ENCODE results near the gene LRRC4. TPM values are rescaled to one million over a fixed set of nuclear protein-coding genes. Genes with fewer than 3 reads are reported as not detected.

LRRC4 gene
- total and polyA plus RNA-seq, 5 donors from 2014 or later = 0.06 TPM; not detected in 4

DNA sequence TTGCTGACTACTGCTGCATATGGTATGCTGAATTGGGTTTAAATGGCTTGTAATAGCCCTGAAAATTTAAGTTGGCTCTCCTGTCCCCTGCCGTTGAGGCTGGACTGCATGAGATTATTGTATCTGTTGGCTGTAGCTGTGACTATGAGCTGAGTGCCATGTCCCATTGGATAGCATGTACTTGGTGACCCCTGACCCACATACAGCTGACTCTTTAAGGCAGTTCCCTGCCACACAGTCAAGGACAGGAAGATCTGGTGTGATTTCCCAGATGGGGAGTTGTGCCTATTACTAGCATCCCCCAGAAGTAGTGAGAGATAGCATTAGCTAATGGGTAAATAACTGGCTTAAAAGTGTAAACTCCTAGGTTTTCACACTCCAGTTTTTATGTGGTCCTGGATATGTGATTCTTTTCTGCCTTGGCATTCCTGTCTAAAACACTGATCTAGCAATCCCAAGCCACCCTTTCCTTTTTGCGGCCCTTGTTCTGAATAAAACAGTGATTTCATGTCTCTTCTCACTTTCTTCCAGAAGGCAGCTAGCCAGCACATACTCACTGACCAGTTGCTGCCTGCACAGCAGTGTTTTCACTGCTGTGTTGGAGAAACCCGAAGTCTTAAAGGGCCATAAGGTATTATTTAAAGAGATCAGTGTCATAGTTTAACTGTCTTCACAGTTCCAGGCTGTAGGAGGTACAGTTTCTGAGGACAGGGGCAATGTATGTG, 35.9 kb downstream of the LRRC4 start:
- Histone ChIP-seq H3K4me1 (ENCODE audit: control insufficient read depth, insufficient read depth, low read length, poor library complexity, severe bottlenecking) (no peaks in the 10 kb centered on the region), H3K27me3 (ENCODE audit: control insufficient read depth, insufficient read depth, low read length) (no peaks in the 10 kb centered on the region), H3K36me3 (ENCODE audit: control insufficient read depth, insufficient read depth, low read length) (peaks cover 31% of the 10 kb centered on the region), H3K9me3 (ENCODE audit: control insufficient read depth in 2 of 2, low read length in 2 of 2) (no peaks in the 10 kb centered on the region), H3K27ac (ENCODE audit: insufficient read depth, low read length, poor library complexity, severe bottlenecking) (no peak overlapping the region), H3K4me3 (ENCODE audit: low read depth, low read length) (no peak overlapping the region)
- ATAC-seq (ENCODE audit: low read depth in 2 of 2) (no peak), DNase-seq (no peak)
- Mint-ChIP-seq H3K36me3 (peaks cover 64% of the 10 kb centered on the region), H3K27ac (no peak overlapping the region), H3K4me3 (no peak overlapping the region), H3K27me3 (no peaks in the 10 kb centered on the region), H3K4me1 (peaks cover 0 to 5% (median 0%) of the 10 kb centered on the region in 4 donors), H3K9me3 (no peaks in the 10 kb centered on the region)

DNA sequence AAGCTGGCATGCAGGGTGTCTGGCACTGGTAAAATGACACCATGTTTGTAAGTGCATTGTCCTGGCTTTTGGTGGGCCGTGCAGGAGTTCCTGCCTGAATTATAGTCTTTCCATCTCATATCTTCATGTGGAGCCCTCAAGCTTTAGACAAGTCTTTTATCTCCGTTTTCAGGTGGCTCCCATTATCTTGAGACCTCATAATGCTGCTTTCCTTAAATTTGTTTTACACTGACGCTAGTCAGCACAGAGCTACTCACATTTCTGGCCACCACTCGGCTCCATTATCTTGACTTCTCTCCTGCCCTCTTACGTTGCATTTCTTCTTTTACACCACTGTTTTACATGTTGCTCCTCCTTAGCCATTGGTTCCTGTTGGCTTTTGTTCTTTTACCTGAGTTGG, 37.2 kb downstream of the LRRC4 start:
- H3K9me3 Mint-ChIP-seq = no peaks in the 10 kb centered on the region
- H3K27ac Mint-ChIP-seq = no peak overlapping the region
- peaks cover 30% of the 10 kb centered on the region for H3K36me3 ChIP-seq (ENCODE audit: control insufficient read depth, insufficient read depth, low read length)
- H3K36me3 Mint-ChIP-seq = peaks cover 60% of the 10 kb centered on the region
- ATAC-seq (ENCODE audit: low read depth in 2 of 2) (no peak), DNase-seq (no peak)
- no peaks in the 10 kb centered on the region for H3K9me3 ChIP-seq (ENCODE audit: control insufficient read depth in 2 of 2, low read length in 2 of 2)
- no peaks in the 10 kb centered on the region for H3K27me3 Mint-ChIP-seq
- H3K27me3 ChIP-seq (ENCODE audit: control insufficient read depth, insufficient read depth, low read length) = no peaks in the 10 kb centered on the region
- no peak overlapping the region for H3K4me3 Mint-ChIP-seq
- no peaks in the 10 kb centered on the region for H3K4me1 ChIP-seq (ENCODE audit: control insufficient read depth, insufficient read depth, low read length, poor library complexity, severe bottlenecking)
- no peak overlapping the region for H3K4me3 ChIP-seq (ENCODE audit: low read depth, low read length)
- peaks cover 0 to 1% (median 0%) of the 10 kb centered on the region in 4 donors for H3K4me1 Mint-ChIP-seq
- no peak overlapping the region for H3K27ac ChIP-seq (ENCODE audit: insufficient read depth, low read length, poor library complexity, severe bottlenecking)

DNA sequence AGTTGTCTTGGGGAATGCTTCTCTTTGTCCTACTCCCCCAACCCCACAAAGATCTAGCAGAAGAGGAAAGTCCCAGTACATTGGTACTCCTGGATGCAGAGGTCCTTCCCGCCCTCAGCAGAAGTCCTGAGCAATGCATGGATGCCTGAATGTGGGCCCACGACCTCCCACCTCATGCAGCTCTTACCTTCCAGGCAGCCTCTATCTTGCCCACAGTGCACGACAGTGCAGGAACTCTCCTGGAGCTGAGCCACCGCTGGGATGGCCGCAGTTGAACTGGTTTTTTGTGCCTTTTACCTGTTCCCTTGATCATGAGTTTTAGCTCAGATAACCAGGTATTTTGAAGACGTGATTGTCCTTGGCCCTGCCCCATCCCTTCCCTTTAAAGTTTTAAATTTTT, 37.9 kb downstream of the LRRC4 start:
- Histone ChIP-seq H3K4me1 (ENCODE audit: control insufficient read depth, insufficient read depth, low read length, poor library complexity, severe bottlenecking) (no peaks in the 10 kb centered on the region), H3K27ac (ENCODE audit: insufficient read depth, low read length, poor library complexity, severe bottlenecking) (no peak overlapping the region), H3K4me3 (ENCODE audit: low read depth, low read length) (no peak overlapping the region), H3K9me3 (ENCODE audit: control insufficient read depth in 2 of 2, low read length in 2 of 2) (no peaks in the 10 kb centered on the region), H3K36me3 (ENCODE audit: control insufficient read depth, insufficient read depth, low read length) (peaks cover 29% of the 10 kb centered on the region), H3K27me3 (ENCODE audit: control insufficient read depth, insufficient read depth, low read length) (no peaks in the 10 kb centered on the region)
- H3K36me3 Mint-ChIP-seq = peaks cover 56% of the 10 kb centered on the region
- H3K4me1 Mint-ChIP-seq = no peaks in the 10 kb centered on the region
- no peak overlapping the region for H3K27ac Mint-ChIP-seq
- ATAC-seq (ENCODE audit: low read depth in 2 of 2) (no peak), DNase-seq (no peak)
- H3K4me3 Mint-ChIP-seq = no peak overlapping the region
- H3K27me3 Mint-ChIP-seq = no peaks in the 10 kb centered on the region
- H3K9me3 Mint-ChIP-seq = no peaks in the 10 kb centered on the region

DNA sequence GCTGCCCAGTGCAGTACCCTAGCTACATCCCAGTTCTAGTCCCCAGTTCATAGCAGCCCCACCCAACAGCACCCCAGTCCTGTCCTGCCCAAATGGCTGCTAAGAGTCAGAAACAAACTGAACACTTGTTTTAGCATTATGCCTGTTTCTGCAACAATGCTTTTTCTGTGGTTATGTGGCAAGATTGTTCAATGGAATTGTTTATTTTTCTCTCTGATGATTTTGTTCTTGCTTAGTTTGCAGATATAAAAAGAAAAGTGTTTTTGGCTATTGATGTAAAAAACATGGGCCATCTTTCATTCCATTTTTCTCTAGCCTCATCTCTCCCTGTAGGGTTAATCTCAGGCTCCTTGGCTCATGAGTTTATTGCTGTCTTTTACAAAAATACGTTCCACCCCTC, 42.5 kb downstream of the LRRC4 start:
- H3K27me3 ChIP-seq (ENCODE audit: control insufficient read depth, insufficient read depth, low read length) = no peaks in the 10 kb centered on the region
- no peak overlapping the region for H3K27ac ChIP-seq (ENCODE audit: insufficient read depth, low read length, poor library complexity, severe bottlenecking)
- no peak for DNase-seq
- Mint-ChIP-seq H3K4me3 (no peak overlapping the region), H3K9me3 (no peaks in the 10 kb centered on the region), H3K36me3 (peaks cover 31% of the 10 kb centered on the region), H3K4me1 (peaks cover 0 to 8% (median 3%) of the 10 kb centered on the region in 4 donors), H3K27ac (no peak overlapping the region), H3K27me3 (no peaks in the 10 kb centered on the region)
- H3K9me3 ChIP-seq (ENCODE audit: control insufficient read depth in 2 of 2, low read length in 2 of 2) = no peaks in the 10 kb centered on the region
- H3K36me3 ChIP-seq (ENCODE audit: control insufficient read depth, insufficient read depth, low read length) = peaks cover 22% of the 10 kb centered on the region
- H3K4me1 ChIP-seq (ENCODE audit: control insufficient read depth, insufficient read depth, low read length, poor library complexity, severe bottlenecking) = no peaks in the 10 kb centered on the region
- no peak overlapping the region for H3K4me3 ChIP-seq (ENCODE audit: low read depth, low read length)
- ATAC-seq (ENCODE audit: low read depth in 2 of 2) = no peak

DNA sequence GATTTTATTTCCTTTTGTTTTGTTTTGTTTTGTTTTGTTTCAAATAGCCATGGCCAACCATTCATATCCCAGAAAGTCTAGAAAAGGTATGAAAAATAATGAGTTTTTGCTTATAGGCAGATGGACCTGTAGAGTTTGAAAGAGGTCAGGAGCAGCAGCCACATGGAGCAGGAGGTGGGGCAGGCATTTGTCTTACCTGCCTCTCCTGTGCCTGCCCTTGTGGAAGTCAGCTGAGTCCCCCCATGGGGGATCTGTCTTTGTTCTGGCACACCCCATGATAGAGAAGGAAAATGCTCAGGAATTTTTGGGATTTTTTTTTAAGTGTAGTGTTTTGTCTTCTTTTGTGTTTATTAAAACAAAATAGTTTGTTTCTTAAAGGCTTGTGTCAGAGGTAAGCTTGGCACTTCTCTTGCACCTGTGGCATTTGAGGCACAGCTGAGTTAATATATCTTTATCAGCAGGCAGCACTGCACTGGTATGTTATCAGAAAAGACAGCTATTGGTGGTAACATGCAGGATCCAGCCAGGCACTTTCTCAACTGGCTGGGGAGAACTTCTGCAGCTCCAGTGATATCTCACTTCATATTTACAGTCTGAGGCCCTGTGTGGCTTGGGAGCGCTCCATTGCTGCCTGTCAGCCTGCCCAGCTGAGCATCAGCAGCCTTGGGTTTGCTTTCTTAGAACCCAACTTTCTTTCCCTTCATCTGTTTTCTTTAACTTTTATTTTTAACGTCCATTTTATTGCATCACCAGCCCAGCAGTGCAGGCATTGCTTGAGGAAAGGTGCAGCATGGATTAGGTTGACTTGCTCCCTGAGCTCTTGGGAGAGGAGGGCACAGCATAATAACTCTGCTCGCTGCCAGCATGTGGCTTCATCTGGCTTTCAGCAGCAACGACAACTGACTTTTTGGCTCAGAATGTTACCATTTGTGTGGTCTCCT, 44.4 kb downstream of the LRRC4 start:
- H3K4me3 Mint-ChIP-seq = no peak overlapping the region
- H3K9me3 ChIP-seq (ENCODE audit: control insufficient read depth in 2 of 2, low read length in 2 of 2) = no peaks in the 10 kb centered on the region
- H3K4me3 ChIP-seq (ENCODE audit: low read depth, low read length) = no peak overlapping the region
- no peak overlapping the region for H3K27ac ChIP-seq (ENCODE audit: insufficient read depth, low read length, poor library complexity, severe bottlenecking)
- no peak for DNase-seq
- no peaks in the 10 kb centered on the region for H3K9me3 Mint-ChIP-seq
- no peaks in the 10 kb centered on the region for H3K27me3 ChIP-seq (ENCODE audit: control insufficient read depth, insufficient read depth, low read length)
- H3K27ac Mint-ChIP-seq = peak overlapping the region in 2 of 3 donors; percentile 27 to 33
- H3K4me1 ChIP-seq (ENCODE audit: control insufficient read depth, insufficient read depth, low read length, poor library complexity, severe bottlenecking) = no peaks in the 10 kb centered on the region
- peaks cover 21% of the 10 kb centered on the region for H3K36me3 Mint-ChIP-seq
- peaks cover 9% of the 10 kb centered on the region for H3K36me3 ChIP-seq (ENCODE audit: control insufficient read depth, insufficient read depth, low read length)
- no peaks in the 10 kb centered on the region for H3K27me3 Mint-ChIP-seq
- no peak for ATAC-seq (ENCODE audit: low read depth in 2 of 2)
- peaks cover 5 to 13% (median 8%) of the 10 kb centered on the region in 4 donors for H3K4me1 Mint-ChIP-seq

DNA sequence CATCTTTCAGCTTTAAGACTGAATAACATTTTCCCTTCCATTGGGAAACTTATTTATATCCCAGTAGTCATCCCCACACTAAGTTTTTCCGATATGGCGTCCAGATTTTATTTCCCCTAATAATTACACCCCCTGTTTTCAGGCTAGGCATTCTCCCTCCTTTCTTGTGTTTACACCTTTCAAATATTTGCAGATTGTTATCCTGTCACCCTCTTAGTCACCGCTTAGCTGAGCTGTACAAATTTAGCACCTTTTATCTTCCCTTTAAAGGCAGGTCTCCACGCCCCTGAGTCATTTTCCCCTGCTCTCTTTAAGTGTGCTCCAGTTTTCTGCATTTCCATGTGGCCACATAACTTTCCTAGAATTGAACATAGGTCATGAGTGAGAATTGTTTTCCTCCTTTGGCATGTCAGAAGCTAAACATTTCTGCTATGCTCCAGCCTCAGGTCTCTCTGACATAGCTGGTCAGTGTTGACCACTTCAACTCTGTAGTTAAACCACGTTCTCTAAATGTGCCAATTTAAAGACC, 47.4 kb downstream of the LRRC4 start:
- Histone ChIP-seq H3K4me1 (ENCODE audit: control insufficient read depth, insufficient read depth, low read length, poor library complexity, severe bottlenecking) (no peaks in the 10 kb centered on the region), H3K27ac (ENCODE audit: insufficient read depth, low read length, poor library complexity, severe bottlenecking) (no peak overlapping the region), H3K27me3 (ENCODE audit: control insufficient read depth, insufficient read depth, low read length) (no peaks in the 10 kb centered on the region), H3K36me3 (ENCODE audit: control insufficient read depth, insufficient read depth, low read length) (peaks cover 4% of the 10 kb centered on the region), H3K4me3 (ENCODE audit: low read depth, low read length) (no peak overlapping the region), H3K9me3 (ENCODE audit: control insufficient read depth in 2 of 2, low read length in 2 of 2) (peaks cover 3 to 5% of the 10 kb centered on the region in 2 experiments)
- peaks cover 0 to 7% (median 1%) of the 10 kb centered on the region in 7 donors for H3K9me3 Mint-ChIP-seq
- no peak for ATAC-seq (ENCODE audit: low read depth in 2 of 2)
- H3K4me3 Mint-ChIP-seq = no peak overlapping the region
- no peaks in the 10 kb centered on the region for H3K27me3 Mint-ChIP-seq
- no peak overlapping the region for H3K27ac Mint-ChIP-seq
- H3K4me1 Mint-ChIP-seq = peaks cover 8 to 23% (median 18%) of the 10 kb centered on the region in 4 donors
- peaks cover 18% of the 10 kb centered on the region for H3K36me3 Mint-ChIP-seq
- DNase-seq = no peak

DNA sequence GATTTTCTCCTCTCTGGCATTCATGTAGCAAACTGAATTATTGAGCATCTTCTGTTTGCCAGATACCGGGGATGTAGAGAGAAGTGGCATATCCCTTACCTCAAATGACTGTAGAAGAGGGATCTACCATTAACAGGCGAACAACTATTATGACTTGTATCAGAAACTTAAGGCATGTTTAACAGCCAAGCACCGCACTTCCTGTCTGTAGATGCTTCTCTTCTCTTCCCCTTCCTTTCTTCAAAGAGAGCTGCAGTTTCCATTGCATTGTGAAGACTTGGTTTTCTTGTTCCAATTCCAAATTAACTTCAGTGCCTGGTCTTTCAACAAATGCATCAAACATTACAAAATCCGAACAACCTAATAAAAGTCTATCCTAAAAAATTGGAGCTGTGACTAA, 49.3 kb downstream of the LRRC4 start:
- Histone ChIP-seq H3K4me1 (ENCODE audit: control insufficient read depth, insufficient read depth, low read length, poor library complexity, severe bottlenecking) (no peaks in the 10 kb centered on the region), H3K9me3 (ENCODE audit: control insufficient read depth in 2 of 2, low read length in 2 of 2) (peaks cover 8 to 12% of the 10 kb centered on the region in 2 experiments), H3K27me3 (ENCODE audit: control insufficient read depth, insufficient read depth, low read length) (no peaks in the 10 kb centered on the region), H3K36me3 (ENCODE audit: control insufficient read depth, insufficient read depth, low read length) (peaks cover 11% of the 10 kb centered on the region), H3K27ac (ENCODE audit: insufficient read depth, low read length, poor library complexity, severe bottlenecking) (no peak overlapping the region), H3K4me3 (ENCODE audit: low read depth, low read length) (no peak overlapping the region)
- H3K36me3 Mint-ChIP-seq = peaks cover 33% of the 10 kb centered on the region
- H3K4me3 Mint-ChIP-seq = no peak overlapping the region
- H3K9me3 Mint-ChIP-seq = peaks cover 0 to 23% (median 9%) of the 10 kb centered on the region in 7 donors
- peak in 1 of 3 donors; percentile 23 for DNase-seq
- no peaks in the 10 kb centered on the region for H3K27me3 Mint-ChIP-seq
- no peak for ATAC-seq (ENCODE audit: low read depth in 2 of 2)
- H3K4me1 Mint-ChIP-seq = peaks cover 13 to 23% (median 18%) of the 10 kb centered on the region in 4 donors
- H3K27ac Mint-ChIP-seq = no peak overlapping the region
